ENCODE measurements around the gene SIK2. TPM values are rescaled to one million over a fixed set of nuclear protein-coding genes. Genes with fewer than 3 reads are reported as not detected.

SIK2 gene
- 12.0 and 16.3 TPM in 2 replicates for total RNA-seq (ENCODE audit: low replicate concordance)

DNA sequence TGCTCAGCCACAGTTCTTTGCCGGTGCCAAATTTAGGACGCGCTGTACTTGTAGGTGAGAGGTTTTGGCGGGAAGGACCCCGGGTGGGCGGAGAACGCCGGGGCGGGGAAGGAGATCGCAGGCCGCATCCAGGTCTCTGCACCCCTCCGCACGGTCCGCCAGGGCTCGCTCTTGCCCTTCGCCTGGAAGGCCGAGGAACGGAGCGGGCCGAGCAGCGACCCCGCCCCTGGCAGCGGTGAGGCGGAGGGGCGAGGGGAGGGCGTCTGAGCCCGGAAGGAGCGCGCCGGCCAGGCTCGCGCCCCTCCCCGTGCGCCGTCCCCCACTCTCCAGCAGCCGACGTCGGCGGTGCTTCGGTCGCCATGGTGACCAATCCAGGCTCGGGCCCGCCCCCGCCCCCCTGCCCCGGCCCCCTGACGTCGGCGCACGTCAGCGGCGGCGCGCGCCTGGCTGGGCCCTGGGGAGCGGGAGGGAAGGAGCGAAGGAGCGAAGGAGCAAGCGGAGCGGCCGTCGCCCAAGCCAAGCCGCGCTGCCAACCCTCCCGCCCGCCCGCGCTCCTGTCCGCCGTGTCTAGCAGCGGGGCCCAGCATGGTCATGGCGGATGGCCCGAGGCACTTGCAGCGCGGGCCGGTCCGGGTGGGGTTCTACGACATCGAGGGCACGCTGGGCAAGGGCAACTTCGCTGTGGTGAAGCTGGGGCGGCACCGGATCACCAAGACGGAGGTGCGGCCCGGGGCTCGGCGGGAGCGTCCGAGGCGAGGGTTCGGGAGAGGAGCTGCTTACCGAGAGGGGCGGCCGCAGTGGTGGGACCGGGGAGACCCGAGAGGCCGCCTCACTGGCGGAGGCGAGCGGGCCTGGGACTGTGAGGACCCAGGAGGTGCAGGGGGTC is at the start of gene SIK2:
SIK2 (plus strand) TSS at position 471 of the 886 bp plus-strand sequence; CDS start at position 586, 115 bp downstream.
- H3K36me3 Mint-ChIP-seq, result no peaks in the 10 kb centered on the region
- Histone ChIP-seq H3K79me2 (ENCODE audit: low read depth) (peaks cover 47% of the 10 kb centered on the region), H3K27me3 (peaks cover 21% of the 10 kb centered on the region), H3K27ac (peak within 1 kb of the TSS; percentile 80), H3K36me3 (no peaks in the 10 kb centered on the region), H4K20me1 (ENCODE audit: low read depth) (peaks cover 30% of the 10 kb centered on the region), H3K4me2 (peak within 1 kb of the TSS; percentile 86), H3K4me1 (peaks cover 12% of the 10 kb centered on the region), H3K4me3 (peak within 1 kb of the TSS; percentile 83), H3F3A (ENCODE audit: low read depth) (peaks cover 14% of the 10 kb centered on the region), H3K9me3 (ENCODE audit: low read depth) (no peaks in the 10 kb centered on the region), H2AFZ (replicated peaks) (peak within 1 kb of the TSS; percentile 97), H3K9ac (peak within 1 kb of the TSS; percentile 70)
- peak; percentile 99 for DNase-seq (ENCODE audit: low spot score)
- peak within 1 kb of the TSS; percentile 91 for H3K27ac Mint-ChIP-seq
- no peaks in the 10 kb centered on the region for H3K27me3 Mint-ChIP-seq (ENCODE audit: insufficient read depth, low read depth)
- H3K4me3 Mint-ChIP-seq, result peak within 1 kb of the TSS; percentile 97
- H3K4me1 Mint-ChIP-seq, result peaks cover 31% of the 10 kb centered on the region
- TF ChIP-seq EZH2 (IDR thresholded peaks at IDR 0.05), result no peak
- no peak for TF ChIP-seq EZH2phosphoT487 (IDR thresholded peaks at IDR 0.05)
- TF ChIP-seq, protein P1, sequence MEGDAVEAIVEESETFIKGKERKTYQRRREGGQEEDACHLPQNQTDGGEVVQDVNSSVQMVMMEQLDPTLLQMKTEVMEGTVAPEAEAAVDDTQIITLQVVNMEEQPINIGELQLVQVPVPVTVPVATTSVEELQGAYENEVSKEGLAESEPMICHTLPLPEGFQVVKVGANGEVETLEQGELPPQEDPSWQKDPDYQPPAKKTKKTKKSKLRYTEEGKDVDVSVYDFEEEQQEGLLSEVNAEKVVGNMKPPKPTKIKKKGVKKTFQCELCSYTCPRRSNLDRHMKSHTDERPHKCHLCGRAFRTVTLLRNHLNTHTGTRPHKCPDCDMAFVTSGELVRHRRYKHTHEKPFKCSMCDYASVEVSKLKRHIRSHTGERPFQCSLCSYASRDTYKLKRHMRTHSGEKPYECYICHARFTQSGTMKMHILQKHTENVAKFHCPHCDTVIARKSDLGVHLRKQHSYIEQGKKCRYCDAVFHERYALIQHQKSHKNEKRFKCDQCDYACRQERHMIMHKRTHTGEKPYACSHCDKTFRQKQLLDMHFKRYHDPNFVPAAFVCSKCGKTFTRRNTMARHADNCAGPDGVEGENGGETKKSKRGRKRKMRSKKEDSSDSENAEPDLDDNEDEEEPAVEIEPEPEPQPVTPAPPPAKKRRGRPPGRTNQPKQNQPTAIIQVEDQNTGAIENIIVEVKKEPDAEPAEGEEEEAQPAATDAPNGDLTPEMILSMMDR (IDR thresholded peaks at IDR 0.05), result peak; percentile 77
- H3K9me3 Mint-ChIP-seq, result no peaks in the 10 kb centered on the region

DNA sequence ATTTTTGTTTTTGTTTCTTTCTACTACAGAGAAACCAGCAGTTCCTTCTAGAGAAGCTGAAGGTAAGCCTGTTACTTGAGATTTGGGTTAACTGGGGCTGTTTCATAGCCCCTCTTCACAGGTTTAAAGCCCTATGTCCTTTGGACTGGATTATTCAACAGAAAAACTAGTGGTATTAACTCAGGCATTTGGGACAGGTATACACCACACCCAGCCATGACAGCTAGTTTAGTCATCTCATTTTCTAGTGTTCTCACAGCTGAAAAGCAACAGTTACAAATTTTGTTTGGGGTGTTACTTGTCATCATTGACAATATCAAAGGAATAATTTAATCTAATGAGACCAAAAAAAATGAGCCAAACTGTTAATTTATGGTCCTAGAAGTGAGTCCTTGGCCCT is 47.7 kb upstream of the SIK2 start:
- Mint-ChIP-seq H3K4me1 (no peaks in the 10 kb centered on the region), H3K9me3 (peaks cover 8% of the 10 kb centered on the region), H3K27ac (no peak overlapping the region), H3K36me3 (no peaks in the 10 kb centered on the region), H3K4me3 (no peak overlapping the region), H3K27me3 (ENCODE audit: insufficient read depth, low read depth) (no peaks in the 10 kb centered on the region)
- H4K20me1 ChIP-seq (ENCODE audit: low read depth), result no peaks in the 10 kb centered on the region
- no peaks in the 10 kb centered on the region for H3K36me3 ChIP-seq
- H3F3A ChIP-seq (ENCODE audit: low read depth), result no peaks in the 10 kb centered on the region
- no peaks in the 10 kb centered on the region for H3K9me3 ChIP-seq (ENCODE audit: low read depth)
- no peak overlapping the region for H3K27ac ChIP-seq
- H2AFZ ChIP-seq (replicated peaks), result no peak overlapping the region
- no peak overlapping the region for H3K4me3 ChIP-seq
- DNase-seq (ENCODE audit: low spot score), result no peak
- TF ChIP-seq EZH2phosphoT487 (IDR thresholded peaks at IDR 0.05) (no peak), EZH2 (IDR thresholded peaks at IDR 0.05) (no peak)
- TF ChIP-seq, protein P1 (IDR thresholded peaks at IDR 0.05), result no peak
- H3K27me3 ChIP-seq, result no peaks in the 10 kb centered on the region
- H3K4me1 ChIP-seq, result no peaks in the 10 kb centered on the region
- no peak overlapping the region for H3K9ac ChIP-seq
- H3K79me2 ChIP-seq (ENCODE audit: low read depth), result no peaks in the 10 kb centered on the region
- H3K4me2 ChIP-seq, result no peak overlapping the region

DNA sequence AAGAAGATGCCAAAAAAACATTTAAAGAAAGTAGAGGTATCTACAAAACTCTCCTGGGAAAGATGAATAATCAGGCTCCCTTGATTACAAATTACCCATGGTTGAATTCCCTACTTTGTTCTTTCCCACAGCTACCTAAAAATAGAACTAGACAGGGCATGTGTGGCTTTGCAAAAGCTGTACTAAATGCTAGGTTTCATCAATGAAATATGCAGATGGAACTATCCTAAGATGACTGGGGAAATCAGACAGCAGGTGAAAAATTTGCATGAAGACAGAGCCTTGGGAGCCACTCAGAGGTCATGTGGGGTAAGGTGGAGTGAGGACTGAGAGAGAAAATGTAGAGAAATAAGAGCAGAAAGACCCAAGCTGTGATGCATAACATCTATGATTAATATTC is 47.0 kb upstream of the SIK2 start:
- Mint-ChIP-seq H3K9me3 (peaks cover 8% of the 10 kb centered on the region), H3K4me3 (no peak overlapping the region), H3K36me3 (no peaks in the 10 kb centered on the region), H3K27me3 (ENCODE audit: insufficient read depth, low read depth) (no peaks in the 10 kb centered on the region), H3K4me1 (no peaks in the 10 kb centered on the region), H3K27ac (no peak overlapping the region)
- TF ChIP-seq EZH2 (IDR thresholded peaks at IDR 0.05) (no peak), EZH2phosphoT487 (IDR thresholded peaks at IDR 0.05) (no peak)
- TF ChIP-seq, protein P1 (IDR thresholded peaks at IDR 0.05), result no peak
- Histone ChIP-seq H2AFZ (replicated peaks) (no peak overlapping the region), H3K4me3 (no peak overlapping the region), H3F3A (ENCODE audit: low read depth) (no peaks in the 10 kb centered on the region), H3K4me1 (no peaks in the 10 kb centered on the region), H3K9ac (no peak overlapping the region), H3K27me3 (no peaks in the 10 kb centered on the region), H3K9me3 (ENCODE audit: low read depth) (no peaks in the 10 kb centered on the region), H4K20me1 (ENCODE audit: low read depth) (no peaks in the 10 kb centered on the region), H3K27ac (no peak overlapping the region), H3K79me2 (ENCODE audit: low read depth) (no peaks in the 10 kb centered on the region), H3K36me3 (no peaks in the 10 kb centered on the region), H3K4me2 (no peak overlapping the region)
- no peak for DNase-seq (ENCODE audit: low spot score)
